Measurements from ENCODE around the gene ZNF451. TPM values are rescaled to one million over a fixed set of nuclear protein-coding genes. Genes with fewer than 3 reads are reported as not detected.
"Not testable (repeated sequence)": the region's sequence is repeated elsewhere in the genome, so short reads cannot be mapped to it uniquely, and the experiment has no call there.

Gene ZNF451, protein sequence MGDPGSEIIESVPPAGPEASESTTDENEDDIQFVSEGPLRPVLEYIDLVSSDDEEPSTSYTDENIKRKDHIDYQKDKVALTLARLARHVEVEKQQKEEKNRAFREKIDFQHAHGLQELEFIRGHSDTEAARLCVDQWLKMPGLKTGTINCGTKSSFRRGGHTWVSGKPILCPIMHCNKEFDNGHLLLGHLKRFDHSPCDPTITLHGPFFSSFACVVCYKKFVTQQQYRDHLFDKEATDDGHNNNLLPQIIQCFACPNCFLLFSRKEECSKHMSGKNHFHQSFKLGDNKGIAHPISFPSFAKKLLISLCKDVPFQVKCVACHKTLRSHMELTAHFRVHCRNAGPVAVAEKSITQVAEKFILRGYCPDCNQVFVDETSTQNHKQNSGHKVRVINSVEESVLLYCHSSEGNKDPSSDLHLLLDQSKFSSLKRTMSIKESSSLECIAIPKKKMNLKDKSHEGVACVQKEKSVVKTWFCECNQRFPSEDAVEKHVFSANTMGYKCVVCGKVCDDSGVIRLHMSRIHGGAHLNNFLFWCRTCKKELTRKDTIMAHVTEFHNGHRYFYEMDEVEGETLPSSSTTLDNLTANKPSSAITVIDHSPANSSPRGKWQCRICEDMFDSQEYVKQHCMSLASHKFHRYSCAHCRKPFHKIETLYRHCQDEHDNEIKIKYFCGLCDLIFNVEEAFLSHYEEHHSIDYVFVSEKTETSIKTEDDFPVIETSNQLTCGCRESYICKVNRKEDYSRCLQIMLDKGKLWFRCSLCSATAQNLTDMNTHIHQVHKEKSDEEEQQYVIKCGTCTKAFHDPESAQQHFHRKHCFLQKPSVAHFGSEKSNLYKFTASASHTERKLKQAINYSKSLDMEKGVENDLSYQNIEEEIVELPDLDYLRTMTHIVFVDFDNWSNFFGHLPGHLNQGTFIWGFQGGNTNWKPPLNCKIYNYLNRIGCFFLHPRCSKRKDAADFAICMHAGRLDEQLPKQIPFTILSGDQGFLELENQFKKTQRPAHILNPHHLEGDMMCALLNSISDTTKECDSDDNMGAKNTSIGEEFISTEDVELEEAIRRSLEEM
- total RNA-seq: 100 to 1,000 TPM in 2 of 5 donors, 10 to 100 TPM in 3; 68.0 to 124 (median 78.1) TPM
- total RNA-seq (2013): 77.1 TPM
- total RNA-seq: 116 to 237 (median 185) reads per million in 29 experiments

DNA sequence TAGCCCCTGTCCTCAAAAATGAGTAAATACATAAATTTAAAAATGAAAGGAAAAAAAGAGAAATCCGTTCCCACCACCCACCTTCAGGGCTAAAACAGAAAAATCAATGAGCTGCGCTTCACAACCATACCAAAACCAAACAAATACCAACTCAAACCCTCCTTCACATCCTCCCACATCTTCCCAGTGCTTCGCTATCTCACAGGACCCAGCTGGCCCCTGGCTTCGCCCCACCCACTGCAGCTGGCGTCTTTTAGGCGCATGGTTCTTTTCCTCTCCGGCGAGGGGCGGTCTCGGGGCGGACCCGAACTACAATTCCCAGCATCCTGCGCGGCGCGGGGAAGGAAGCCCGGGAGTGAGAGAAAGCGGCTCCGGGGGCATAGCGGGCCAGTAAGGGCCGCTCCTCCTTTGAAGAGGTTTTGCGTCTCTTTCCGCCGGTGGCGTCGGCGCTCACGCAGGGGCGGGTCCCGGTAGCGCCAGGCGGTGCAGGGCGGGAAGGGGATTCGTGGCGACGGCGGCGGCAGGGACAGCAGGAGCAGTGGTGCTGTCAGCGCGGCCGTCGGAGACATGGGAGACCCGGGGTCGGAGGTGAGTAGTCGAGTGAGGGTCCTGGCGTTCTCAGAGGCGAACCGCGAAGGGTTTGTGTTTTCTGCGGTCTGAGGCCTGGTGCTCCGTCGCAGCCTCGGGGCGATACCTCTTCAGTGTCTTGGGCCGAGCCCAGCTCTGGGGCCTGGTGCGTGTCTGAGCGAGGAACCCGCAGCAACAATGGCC, at the start of gene ZNF451:
Gene ZNF451 (plus strand): TSS at position 502 of the 771 bp plus-strand sequence. CDS start 66 bp downstream, at position 568.
- H3K27ac ChIP-seq (ENCODE audit: low read length): peak within 1 kb of the TSS; percentile 71
- H3K9me3 ChIP-seq: no peaks in the 10 kb centered on the region
- Mint-ChIP-seq H3K27me3 (no peaks in the 10 kb centered on the region), H3K9me3 (no peaks in the 10 kb centered on the region), H3K4me3 (peak within 1 kb of the TSS; percentile 77 to 90 (median 79)), H3K27ac (peak within 1 kb of the TSS; percentile 73 to 90), H3K4me1 (peaks cover 36 to 37% (median 36%) of the 10 kb centered on the region in 3 donors), H3K36me3 (peaks cover 15% of the 10 kb centered on the region)
- H3K4me1 ChIP-seq (ENCODE audit: control insufficient read depth in 1 of 2, extremely low read depth in 1 of 2, insufficient read depth in 2 of 2, low read length in 2 of 2): peaks cover 9 to 24% of the 10 kb centered on the region in 2 experiments
- peak; percentile 93 to 97 (median 96) for ATAC-seq (replicated peaks in 1 of 4)
- ChIA-PET CTCF (interaction anchor here (0.6 to 0.7 kb wide), 3 partner anchors 67 to 253 kb away, joined by 3 to 5 read pairs (median 3); no protein-coding TSS in a partner anchor), POLR2A (interaction anchor here in 1 of 2 donors (0.9 to 1.0 kb wide), 2 partner anchors 39 to 81 kb away, joined by 3 read pairs; no protein-coding TSS in a partner anchor)
- under 1% methylated on average over 37 of the region's 58 CpGs for WGBS (ENCODE audit: insufficient coverage)
- DNase-seq: peak; percentile 88 to 97 (median 94)
- peak within 1 kb of the TSS; percentile 59 to 64 for H3K4me3 ChIP-seq (ENCODE audit: control insufficient read depth in 1 of 2, extremely low read depth in 1 of 2, low read length in 1 of 2)
- peaks cover 0 to 6% of the 10 kb centered on the region in 2 donors for H3K36me3 ChIP-seq (ENCODE audit: control insufficient read depth in 2 of 2, extremely low read depth in 1 of 2, insufficient read depth in 1 of 2, low read length in 1 of 2)
- H3K27me3 ChIP-seq (replicated peaks in 1 of 2; ENCODE audit: control insufficient read depth in 2 of 2, extremely low read depth in 1 of 2, insufficient read depth in 2 of 2, low read length in 1 of 2): no peaks in the 10 kb centered on the region

GRCh38 chr6:57044061-57044460, 45.9 kb upstream of the ZNF451 start:
- not testable (repeated sequence) for H3K27ac Mint-ChIP-seq; ATAC-seq (replicated peaks in 1 of 4); H3K27ac ChIP-seq (ENCODE audit: low read length); H3K36me3 ChIP-seq (ENCODE audit: control insufficient read depth in 2 of 2, extremely low read depth in 1 of 2, insufficient read depth in 1 of 2, low read length in 1 of 2); H3K9me3 Mint-ChIP-seq; DNase-seq; H3K4me3 ChIP-seq (ENCODE audit: control insufficient read depth in 1 of 2, extremely low read depth in 1 of 2, low read length in 1 of 2); H3K36me3 Mint-ChIP-seq; H3K4me3 Mint-ChIP-seq; H3K9me3 ChIP-seq
- CTCF ChIA-PET: interaction anchor here in 1 of 2 donors (0.7 kb wide), 2 partner anchors 193 to 223 kb away, joined by 4 read pairs; no protein-coding TSS in a partner anchor
- Histone ChIP-seq H3K4me1 (ENCODE audit: control insufficient read depth in 1 of 2, extremely low read depth in 1 of 2, insufficient read depth in 2 of 2, low read length in 2 of 2) (peaks cover 4 to 10% of the 10 kb centered on the region in 2 experiments), H3K27me3 (replicated peaks in 1 of 2; ENCODE audit: control insufficient read depth in 2 of 2, extremely low read depth in 1 of 2, insufficient read depth in 2 of 2, low read length in 1 of 2) (peaks cover 0 to 15% of the 10 kb centered on the region in 2 experiments)
- no CpG with 5 or more reads among the region's 1 CpG for WGBS (ENCODE audit: insufficient coverage)
- POLR2A ChIA-PET: interaction anchor here in 1 of 2 donors (0.7 kb wide), 1 partner anchor 10 kb away, joined by 8 read pairs; no protein-coding TSS in a partner anchor
- Mint-ChIP-seq H3K27me3 (peaks cover 18 to 21% of the 10 kb centered on the region in 2 donors), H3K4me1 (peaks cover 16 to 20% (median 19%) of the 10 kb centered on the region in 3 donors)

DNA sequence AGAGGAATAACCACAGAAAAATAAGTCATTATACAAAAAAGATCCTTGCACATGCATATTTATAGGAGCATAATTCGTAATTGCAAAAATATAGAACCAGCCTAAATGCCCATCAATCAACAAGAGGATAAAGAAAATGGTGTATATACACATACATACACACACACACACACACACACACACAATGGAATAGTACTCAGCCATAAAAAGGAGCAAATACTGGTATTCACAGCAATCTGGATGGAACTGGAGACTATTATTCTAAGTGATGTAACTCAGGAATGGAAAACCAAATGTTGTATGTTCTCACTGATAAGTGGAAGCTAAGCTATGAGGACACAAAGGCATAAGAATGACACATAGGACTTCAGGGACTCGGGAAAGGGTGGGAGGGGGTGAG, 45.4 kb upstream of the ZNF451 start:
- H3K4me3 ChIP-seq (ENCODE audit: control insufficient read depth in 1 of 2, extremely low read depth in 1 of 2, low read length in 1 of 2): no peak overlapping the region
- ATAC-seq (replicated peaks in 1 of 4) (no peak), DNase-seq (no peak)
- peaks cover 5% of the 10 kb centered on the region for H3K36me3 Mint-ChIP-seq
- H3K9me3 Mint-ChIP-seq: no peaks in the 10 kb centered on the region
- H3K27ac Mint-ChIP-seq: no peak overlapping the region
- peaks cover 21 to 25% (median 24%) of the 10 kb centered on the region in 3 donors for H3K4me1 Mint-ChIP-seq
- WGBS (ENCODE audit: insufficient coverage): no CpG with 5 or more reads among the region's 2 CpGs
- H3K27me3 ChIP-seq (replicated peaks in 1 of 2; ENCODE audit: control insufficient read depth in 2 of 2, extremely low read depth in 1 of 2, insufficient read depth in 2 of 2, low read length in 1 of 2): peaks cover 0 to 15% of the 10 kb centered on the region in 2 experiments
- no peaks in the 10 kb centered on the region for H3K9me3 ChIP-seq
- H3K36me3 ChIP-seq (ENCODE audit: control insufficient read depth in 2 of 2, extremely low read depth in 1 of 2, insufficient read depth in 1 of 2, low read length in 1 of 2): no peaks in the 10 kb centered on the region
- H3K4me3 Mint-ChIP-seq: no peak overlapping the region
- peaks cover 18 to 21% of the 10 kb centered on the region in 2 donors for H3K27me3 Mint-ChIP-seq
- peaks cover 4 to 10% of the 10 kb centered on the region in 2 experiments for H3K4me1 ChIP-seq (ENCODE audit: control insufficient read depth in 1 of 2, extremely low read depth in 1 of 2, insufficient read depth in 2 of 2, low read length in 2 of 2)
- no peak overlapping the region for H3K27ac ChIP-seq (ENCODE audit: low read length)
- POLR2A ChIA-PET: interaction anchor here in 1 of 2 donors (0.7 kb wide), 2 partner anchors 9 to 100 kb away, joined by 3 to 8 read pairs; no protein-coding TSS in a partner anchor
- CTCF ChIA-PET: interaction anchor here (0.6 to 0.7 kb wide), 2 partner anchors 142 to 222 kb away, joined by 3 to 4 read pairs; no protein-coding TSS in a partner anchor

DNA sequence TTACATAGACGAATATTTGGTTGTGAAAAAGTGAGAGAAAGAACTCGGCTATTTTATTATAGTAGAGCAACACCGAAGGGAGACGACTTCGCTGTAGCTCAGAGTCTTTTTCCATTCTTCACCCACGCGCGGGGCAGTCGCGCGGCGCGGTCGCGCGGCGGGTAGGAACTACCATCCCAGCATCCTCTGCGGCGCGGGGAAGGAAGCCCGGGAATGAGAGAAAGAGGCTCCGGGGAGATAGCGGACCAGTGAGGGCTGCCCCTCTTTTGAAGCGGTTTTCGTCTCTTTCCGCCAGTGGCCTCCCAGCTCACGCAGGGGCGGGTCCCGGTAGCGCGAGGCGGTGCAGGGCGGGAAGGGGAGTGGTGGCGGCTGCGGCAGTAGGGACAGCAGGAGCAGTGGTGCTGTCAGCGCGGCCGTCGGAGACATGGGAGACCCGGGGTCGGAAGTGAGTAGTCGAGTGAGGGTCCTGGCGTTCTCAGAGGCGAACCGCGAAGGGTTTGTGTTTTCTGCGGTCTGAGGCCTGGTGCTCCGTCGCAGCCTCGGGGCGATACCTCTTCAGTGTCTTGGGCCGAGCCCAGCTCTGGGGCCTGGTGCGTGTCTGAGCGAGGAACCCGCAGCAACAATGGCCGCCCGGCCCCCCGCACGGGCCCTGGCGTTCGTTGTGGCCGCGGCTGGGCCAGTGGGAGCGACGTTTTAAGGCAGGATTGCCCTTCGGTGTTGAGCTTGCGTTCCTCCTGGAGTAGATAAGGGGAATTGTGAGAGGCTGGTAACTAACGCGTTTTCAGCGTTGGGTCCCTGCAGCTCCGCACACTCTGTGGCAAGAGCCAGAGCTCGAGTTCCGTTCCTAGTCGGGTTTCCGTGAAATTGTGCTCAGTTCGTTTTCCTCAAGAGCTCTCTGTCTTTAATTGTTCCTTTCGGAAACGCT, 43.4 kb upstream of the ZNF451 start, which contains the start of gene KIAA1586:
Gene KIAA1586 (plus strand): TSS at position 362 of the 925 bp plus-strand sequence. CDS start 63 bp downstream, at position 425.
- peak within 1 kb of the TSS; percentile 96 to 98 (median 97) for H3K4me3 Mint-ChIP-seq
- H3K27me3 Mint-ChIP-seq; H3K27me3 ChIP-seq (replicated peaks in 1 of 2; ENCODE audit: control insufficient read depth in 2 of 2, extremely low read depth in 1 of 2, insufficient read depth in 2 of 2, low read length in 1 of 2); H3K9me3 ChIP-seq; H3K9me3 Mint-ChIP-seq; H3K36me3 ChIP-seq (ENCODE audit: control insufficient read depth in 2 of 2, extremely low read depth in 1 of 2, insufficient read depth in 1 of 2, low read length in 1 of 2): not testable (repeated sequence)
- peaks cover 13% of the 10 kb centered on the region for H3K36me3 Mint-ChIP-seq
- DNase-seq (peak; percentile 49 to 86 (median 65)), ATAC-seq (replicated peaks in 1 of 4) (peak; percentile 91 to 96 (median 94))
- peaks cover 30 to 33% (median 32%) of the 10 kb centered on the region in 3 donors for H3K4me1 Mint-ChIP-seq
- H3K27ac Mint-ChIP-seq: peak within 1 kb of the TSS; percentile 90 to 91
- ChIA-PET CTCF (interaction anchor here (0.6 to 1.4 kb wide), 5 partner anchors 25 to 270 kb away, joined by 3 to 5 read pairs (median 3); no protein-coding TSS in a partner anchor), POLR2A (interaction anchor here in 1 of 2 donors (0.6 kb wide), 3 partner anchors 11 to 71 kb away, joined by 3 read pairs; no protein-coding TSS in a partner anchor)
- H3K27ac ChIP-seq (ENCODE audit: low read length): peak within 1 kb of the TSS; percentile 27
- H3K4me3 ChIP-seq (ENCODE audit: control insufficient read depth in 1 of 2, extremely low read depth in 1 of 2, low read length in 1 of 2): peak within 1 kb of the TSS; percentile 35 to 67
- peaks cover 4 to 10% of the 10 kb centered on the region in 2 experiments for H3K4me1 ChIP-seq (ENCODE audit: control insufficient read depth in 1 of 2, extremely low read depth in 1 of 2, insufficient read depth in 2 of 2, low read length in 2 of 2)
- under 1% methylated on average over 30 of the region's 78 CpGs for WGBS (ENCODE audit: insufficient coverage)

- DNase-seq; H3K9me3 ChIP-seq; H3K27me3 Mint-ChIP-seq; H3K27ac Mint-ChIP-seq; CTCF ChIA-PET; H3K4me3 Mint-ChIP-seq; POLR2A ChIA-PET; H3K4me3 ChIP-seq (ENCODE audit: control insufficient read depth in 1 of 2, extremely low read depth in 1 of 2, low read length in 1 of 2); H3K27ac ChIP-seq (ENCODE audit: low read length); H3K9me3 Mint-ChIP-seq; H3K27me3 ChIP-seq (replicated peaks in 1 of 2; ENCODE audit: control insufficient read depth in 2 of 2, extremely low read depth in 1 of 2, insufficient read depth in 2 of 2, low read length in 1 of 2): not testable (repeated sequence)
- peaks cover 30 to 33% (median 32%) of the 10 kb centered on the region in 3 donors for H3K4me1 Mint-ChIP-seq
- no CpG with 5 or more reads among the region's 5 CpGs for WGBS (ENCODE audit: insufficient coverage)
- H3K4me1 ChIP-seq (ENCODE audit: control insufficient read depth in 1 of 2, extremely low read depth in 1 of 2, insufficient read depth in 2 of 2, low read length in 2 of 2): peaks cover 4 to 10% of the 10 kb centered on the region in 2 experiments
- H3K36me3 ChIP-seq (ENCODE audit: control insufficient read depth in 2 of 2, extremely low read depth in 1 of 2, insufficient read depth in 1 of 2, low read length in 1 of 2): peaks cover 0 to 11% of the 10 kb centered on the region in 2 donors
- peak in 3 of 4 experiments; percentile 3 to 26 (median 5) for ATAC-seq (replicated peaks in 1 of 4)
- peaks cover 14% of the 10 kb centered on the region for H3K36me3 Mint-ChIP-seq
Measured at GRCh38 chr6:57047257-57047585, 42.8 kb upstream of the ZNF451 start.

Measured in T-cell (primary cell).